Activated CD4-positive, alpha-beta memory T cell treated with anti-CD3 and anti-CD28 coated beads for 36 hours (primary cell): ENCODE data around the gene NSD1. TPM values are rescaled to one million over a fixed set of nuclear protein-coding genes. Genes with fewer than 3 reads are reported as not detected.
A peak's percentile ranks its signal among the peaks of the same experiment; 100 is the strongest.
"Not testable (repeated sequence)": the region's sequence is repeated elsewhere in the genome, so short reads cannot be mapped to it uniquely, and the experiment has no call there.

Source experiments
- CTCF ChIA-PET: fragments of 350-600 bp; sonication (Branson Sonifier 250); formaldehyde crosslinking; loops from one replicate; lab custom pipeline; 2021; ENCODE audit warnings: antibody characterized with exemption, inconsistent platforms; lab: Charles Lee
- POLR2A ChIA-PET: fragments of 350-600 bp; sonication (Branson Sonifier 250); formaldehyde crosslinking; loops from one replicate; lab custom pipeline; 2021; ENCODE audit warnings: antibody characterized with exemption; lab: Charles Lee
- DNase-seq: peaks from one replicate; pipeline ENCODE4 v3.0.0-alpha.2; 2020
- H3K27ac Mint-ChIP-seq: one replicate; pipeline ENCODE4 v1.8.0; 2021; ENCODE audit warnings: mixed read lengths
- H3K27me3 Mint-ChIP-seq: one replicate; pipeline ENCODE4 v1.8.0; 2021; ENCODE audit warnings: mixed read lengths
- H3K36me3 Mint-ChIP-seq: one replicate; pipeline ENCODE4 v1.8.0; 2021; ENCODE audit warnings: mixed read lengths
- H3K4me1 Mint-ChIP-seq: one replicate; pipeline ENCODE4 v1.8.0; 2021; ENCODE audit warnings: low read depth, mixed read lengths
- H3K4me3 Mint-ChIP-seq: one replicate; pipeline ENCODE4 v1.8.0; 2021; ENCODE audit warnings: mild to moderate bottlenecking, mixed read lengths
- H3K9me3 Mint-ChIP-seq: one replicate; pipeline ENCODE4 v1.8.0; 2021; ENCODE audit warnings: mixed read lengths
- intact Hi-C: fragments of 100-400 bp; cut with micrococcal nuclease; formaldehyde crosslinking; loops from one replicate; pipeline ENCODE4 v1.15.1; 2023
- total RNA-seq, 2 experiments: library from RNA; stranded (reverse); gene quantifications; one replicate each; pipeline ENCODE4 v1.2.3, GENCODE V29; 2021

The NSD1 gene
- total RNA-seq, 2 experiments from 2014 or later: 54.6 to 55.5 TPM

GRCh38 chr5:177134697-177135225 is 1.2 kb downstream of the NSD1 start:
- intact Hi-C loops: loop anchor here (5.0 kb wide), 3 partner anchors 168 to 597 kb away; partner anchors contain the start of genes LMAN2, PRELID1, RAB24 and RNF44
- Mint-ChIP-seq H3K27me3 (no peaks in the 10 kb centered on the region), H3K36me3 (peaks cover 31% of the 10 kb centered on the region), H3K4me1 (peaks cover 34% of the 10 kb centered on the region), H3K9me3 (no peaks in the 10 kb centered on the region), H3K27ac (peak overlapping the region; percentile 89), H3K4me3 (peak overlapping the region; percentile 90)
- POLR2A ChIA-PET: interaction anchor here (1.1 to 1.7 kb wide), 3 partner anchors 8 to 169 kb away, joined by 3 to 4 read pairs (median 3); partner anchors contain the start of genes PRELID1 and RAB24
- DNase-seq: no peak
- CTCF ChIA-PET: interaction anchor here (1.2 to 6.8 kb wide), 3 partner anchors 22 to 256 kb away, joined by 3 to 66 read pairs (median 4); no protein-coding TSS in a partner anchor

- ChIA-PET POLR2A (no interaction called here), CTCF (interaction anchor here (1.7 kb wide), 1 partner anchor 26 kb away, joined by 7 read pairs; no protein-coding TSS in a partner anchor)
- Mint-ChIP-seq H3K9me3 (no peaks in the 10 kb centered on the region), H3K4me1 (peaks cover 44% of the 10 kb centered on the region), H3K4me3 (no peak overlapping the region), H3K27ac (no peak overlapping the region), H3K27me3 (no peaks in the 10 kb centered on the region), H3K36me3 (peaks cover 42% of the 10 kb centered on the region)
- no peak for DNase-seq
- intact Hi-C loops: no loop called here
Measured at GRCh38 chr5:177140312-177140711, 6.7 kb downstream of the NSD1 start.

GRCh38 chr5:177141496-177141895 is 7.9 kb downstream of the NSD1 start:
- intact Hi-C loops: no loop called here
- POLR2A ChIA-PET: interaction anchor here (1.2 kb wide), 1 partner anchor 8 kb away, joined by 3 read pairs; the partner anchor contains the start of gene NSD1
- CTCF ChIA-PET: interaction anchor here (1.7 kb wide), 1 partner anchor 27 kb away, joined by 7 read pairs; no protein-coding TSS in a partner anchor
- Mint-ChIP-seq H3K27me3 (no peaks in the 10 kb centered on the region), H3K4me3 (no peak overlapping the region), H3K36me3 (peaks cover 34% of the 10 kb centered on the region), H3K27ac (no peak overlapping the region), H3K4me1 (peaks cover 35% of the 10 kb centered on the region), H3K9me3 (no peaks in the 10 kb centered on the region)
- no peak for DNase-seq

GRCh38 chr5:177142098-177142611 is 8.6 kb downstream of the NSD1 start:
- Mint-ChIP-seq H3K27me3 (no peaks in the 10 kb centered on the region), H3K4me1 (peaks cover 34% of the 10 kb centered on the region), H3K4me3 (no peak overlapping the region), H3K27ac (no peak overlapping the region), H3K36me3 (peaks cover 29% of the 10 kb centered on the region), H3K9me3 (no peaks in the 10 kb centered on the region)
- CTCF ChIA-PET: interaction anchor here (1.7 kb wide), 1 partner anchor 28 kb away, joined by 7 read pairs; no protein-coding TSS in a partner anchor
- POLR2A ChIA-PET: interaction anchor here (1.2 kb wide), 1 partner anchor 8 kb away, joined by 3 read pairs; the partner anchor contains the start of gene NSD1
- intact Hi-C loops: no loop called here
- DNase-seq: no peak

- no peak overlapping the region for H3K4me3 Mint-ChIP-seq
- CTCF ChIA-PET: interaction anchor here (1.4 kb wide), 1 partner anchor 28 kb away, joined by 3 read pairs; no protein-coding TSS in a partner anchor
- no peaks in the 10 kb centered on the region for H3K9me3 Mint-ChIP-seq
- no peaks in the 10 kb centered on the region for H3K27me3 Mint-ChIP-seq
- no peak overlapping the region for H3K27ac Mint-ChIP-seq
- intact Hi-C loops: no loop called here
- no peak for DNase-seq
- POLR2A ChIA-PET: interaction anchor here (1.2 kb wide), 1 partner anchor 9 kb away, joined by 3 read pairs; the partner anchor contains the start of gene NSD1
- H3K4me1 Mint-ChIP-seq: peaks cover 33% of the 10 kb centered on the region
- H3K36me3 Mint-ChIP-seq: peaks cover 27% of the 10 kb centered on the region
Measured at GRCh38 chr5:177142778-177143177, 9.2 kb downstream of the NSD1 start.

- H3K9me3 Mint-ChIP-seq: no peaks in the 10 kb centered on the region
- no peaks in the 10 kb centered on the region for H3K27me3 Mint-ChIP-seq
- no peak overlapping the region for H3K4me3 Mint-ChIP-seq
- DNase-seq: no peak
- intact Hi-C loops: no loop called here
- CTCF ChIA-PET: no interaction called here
- H3K4me1 Mint-ChIP-seq: peaks cover 13% of the 10 kb centered on the region
- POLR2A ChIA-PET: interaction anchor here (1.6 kb wide), 1 partner anchor 13 kb away, joined by 4 read pairs; no protein-coding TSS in a partner anchor
- H3K27ac Mint-ChIP-seq: no peak overlapping the region
- H3K36me3 Mint-ChIP-seq: peaks cover 7% of the 10 kb centered on the region
Measured at GRCh38 chr5:177146891-177147638, 13.5 kb downstream of the NSD1 start.

- peaks cover 10% of the 10 kb centered on the region for H3K4me1 Mint-ChIP-seq
- POLR2A ChIA-PET, H3K4me3 Mint-ChIP-seq, intact Hi-C loops, CTCF ChIA-PET, H3K36me3 Mint-ChIP-seq, DNase-seq, H3K9me3 Mint-ChIP-seq, H3K27me3 Mint-ChIP-seq, H3K27ac Mint-ChIP-seq: not testable (repeated sequence)
Measured at GRCh38 chr5:177150061-177150460, 16.5 kb downstream of the NSD1 start.

- Mint-ChIP-seq H3K4me3 (no peak overlapping the region), H3K4me1 (peaks cover 10% of the 10 kb centered on the region), H3K9me3 (no peaks in the 10 kb centered on the region), H3K27ac (no peak overlapping the region), H3K36me3 (peaks cover 4% of the 10 kb centered on the region), H3K27me3 (no peaks in the 10 kb centered on the region)
- POLR2A ChIA-PET: no interaction called here
- CTCF ChIA-PET: interaction anchor here (0.7 to 1.3 kb wide), 3 partner anchors 40 to 44 kb away, joined by 3 to 4 read pairs (median 3); no protein-coding TSS in a partner anchor
- no peak for DNase-seq
- intact Hi-C loops: no loop called here
Measured at GRCh38 chr5:177154003-177154643, 20.6 kb downstream of the NSD1 start.

GRCh38 chr5:177162379-177162778 is 28.8 kb downstream of the NSD1 start:
- no peak for DNase-seq
- Mint-ChIP-seq H3K27me3 (no peaks in the 10 kb centered on the region), H3K4me3 (no peak overlapping the region), H3K9me3 (no peaks in the 10 kb centered on the region), H3K4me1 (peaks cover 4% of the 10 kb centered on the region), H3K27ac (no peak overlapping the region), H3K36me3 (peaks cover 12% of the 10 kb centered on the region)
- intact Hi-C loops: no loop called here
- POLR2A ChIA-PET: no interaction called here
- CTCF ChIA-PET: interaction anchor here (0.7 kb wide), 1 partner anchor 594 kb away, joined by 3 read pairs; no protein-coding TSS in a partner anchor

- Mint-ChIP-seq H3K36me3 (peaks cover 15% of the 10 kb centered on the region), H3K27me3 (no peaks in the 10 kb centered on the region), H3K27ac (no peak overlapping the region), H3K4me1 (no peaks in the 10 kb centered on the region), H3K9me3 (no peaks in the 10 kb centered on the region), H3K4me3 (no peak overlapping the region)
- ChIA-PET CTCF (interaction anchor here (0.9 kb wide), 1 partner anchor 19 kb away, joined by 3 read pairs; no protein-coding TSS in a partner anchor), POLR2A (no interaction called here)
- DNase-seq: no peak
- intact Hi-C loops: no loop called here
Measured at GRCh38 chr5:177163500-177163899, 29.9 kb downstream of the NSD1 start.

GRCh38 chr5:177169271-177169670 is 35.7 kb downstream of the NSD1 start:
- POLR2A ChIA-PET: no interaction called here
- H3K4me1 Mint-ChIP-seq: peaks cover 17% of the 10 kb centered on the region
- H3K27me3 Mint-ChIP-seq: no peaks in the 10 kb centered on the region
- H3K9me3 Mint-ChIP-seq: no peaks in the 10 kb centered on the region
- no peak overlapping the region for H3K4me3 Mint-ChIP-seq
- intact Hi-C loops: no loop called here
- no peak overlapping the region for H3K27ac Mint-ChIP-seq
- DNase-seq: no peak
- H3K36me3 Mint-ChIP-seq: peaks cover 23% of the 10 kb centered on the region
- CTCF ChIA-PET: no interaction called here
